K562 (cell line): ENCODE results near the gene GPR27. TPM values are rescaled to one million over a fixed set of nuclear protein-coding genes. Genes with fewer than 3 reads are reported as not detected.

Source experiments
- ATAC-seq: fragments of 200-7000 bp; cut with Tn5 transposase; 3 replicates; pipeline ENCODE4 v1.9.1; 2020; ENCODE audit warnings: moderate library complexity
- BruUV-seq: library from RNA; stranded (reverse); fragments of 400-500 nt; replicated peaks from 2 replicates; lab custom pipeline; 2021; lab: Mats Ljungman, UMichigan
- CTCF ChIA-PET: fragments of 300-600 bp; formaldehyde crosslinking; extraction: SDS; loops from one replicate; lab custom pipeline; 2021; ENCODE audit warnings: low intra/inter-chr PET ratio; lab: Yijun Ruan, JAX
- POLR2A ChIA-PET: fragments of 300-600, 350-650 bp; sonication (Branson Sonifier 250); formaldehyde crosslinking; extraction: SDS; loops from one replicate; lab custom pipeline; 2021; ENCODE audit warnings: antibody characterized with exemption, inconsistent platforms; lab: Yijun Ruan, JAX
- DNase-seq, 4 experiments: peaks; one replicate each; pipeline versions ENCODE4 v3.0.0 to v3.0.0-alpha.2; 2011 to 2018; ENCODE audit warnings: low spot score in 3 of 4, mixed read lengths in 3 of 4; ENCODE audit errors: extremely low read depth in 1 of 4
- FAIRE-seq: peaks from 2 replicates; lab custom pipeline; 2011; peaks lifted over from hg19 to GRCh38; lab: Jason Lieb, UNC
- H2AFZ ChIP-seq: 2 replicates; pipeline ENCODE4 v1.6.0; 2011; ENCODE audit warnings: low read depth, low read length, control low read depth, inconsistent platforms
- H3K27ac ChIP-seq: fragments of 200-600 bp; 3 replicates; pipeline ENCODE4 v1.8.0; 2011; ENCODE audit warnings: low read depth, mild to moderate bottlenecking, control low read depth, inconsistent platforms, low read length, moderate library complexity, mixed read lengths; ENCODE audit errors: extremely low read depth
- H3K27me3 ChIP-seq, 2 experiments: fragments of 300-600 bp in 1 of 2; 2 replicates in 1 of 2; 3 replicates in 1 of 2; pipeline versions ENCODE4 v1.6.0 to v1.8.0; 2011; ENCODE audit warnings: inconsistent platforms in 2 of 2, low read length in 2 of 2, mild to moderate bottlenecking in 1 of 2, mixed read lengths in 1 of 2, moderate library complexity in 1 of 2; ENCODE audit not compliant: control insufficient read depth in 2 of 2, insufficient read depth in 2 of 2
- H3K36me3 ChIP-seq: fragments of 300-600 bp; 3 replicates; pipeline ENCODE4 v1.8.0; 2011; ENCODE audit warnings: mild to moderate bottlenecking, low read length, inconsistent platforms; ENCODE audit not compliant: control insufficient read depth, insufficient read depth
- H3K4me1 ChIP-seq, 2 experiments: fragments of 200-600 bp in 1 of 2; replicated peaks in 1 of 2; 2 replicates in 1 of 2; 3 replicates in 1 of 2; pipeline versions ENCODE4 v1.5.1 to v1.8.0; 2011; ENCODE audit warnings: inconsistent platforms in 2 of 2, low read length in 2 of 2, mild to moderate bottlenecking in 1 of 2, mixed read lengths in 1 of 2, moderate library complexity in 1 of 2; ENCODE audit not compliant: control insufficient read depth in 2 of 2, insufficient read depth in 2 of 2
- H3K4me2 ChIP-seq: 2 replicates; pipeline ENCODE4 v1.6.1; 2011; ENCODE audit warnings: low read length, control low read depth, inconsistent platforms, mixed read lengths; ENCODE audit not compliant: insufficient read depth
- H3K4me3 ChIP-seq: fragments of 200-600 bp; sonication (generic), shearing (Covaris generic); 2 replicates; pipeline ENCODE4 v1.5.1; 2016; ENCODE audit warnings: control low read depth, inconsistent platforms
- H3K79me2 ChIP-seq: fragments of 200-600 bp; 3 replicates; pipeline ENCODE4 v1.8.0; 2011; ENCODE audit warnings: low read length, inconsistent platforms; ENCODE audit not compliant: control insufficient read depth, insufficient read depth
- H3K9ac ChIP-seq, 2 experiments: 2 replicates each; pipeline versions ENCODE4 v1.6.0 to v1.6.1; 2011; ENCODE audit warnings: low read depth in 2 of 2, low read length in 2 of 2, control low read depth in 1 of 2, inconsistent platforms in 1 of 2, mild to moderate bottlenecking in 1 of 2, mixed read lengths in 1 of 2; ENCODE audit not compliant: insufficient read depth in 1 of 2
- H3K9me1 ChIP-seq: one replicate; pipeline ENCODE4 v1.6.0; 2011; ENCODE audit warnings: inconsistent platforms, mild to moderate bottlenecking, low read length, moderate library complexity; ENCODE audit not compliant: control insufficient read depth, insufficient read depth
- H3K9me3 ChIP-seq: replicated peaks from 2 replicates; pipeline ENCODE4 v1.5.1; 2011; ENCODE audit warnings: low read depth, low read length, inconsistent platforms; ENCODE audit not compliant: control insufficient read depth, insufficient read depth
- H4K20me1 ChIP-seq: replicated peaks from 2 replicates; pipeline ENCODE4 v1.6.1; 2011; ENCODE audit warnings: low read length, inconsistent platforms, mixed read lengths; ENCODE audit not compliant: control insufficient read depth, insufficient read depth
- FOSL1 ChIP-seq: fragments of 200-800 bp; sonication (Bioruptor generic); conservative IDR thresholded peaks from 2 replicates; pipeline ENCODE4 v1.6.1; 2016; ENCODE audit warnings: missing genetic modification characterization, missing compliant biosample characterization
- MEF2A ChIP-seq: IDR thresholded peaks from 2 replicates; pipeline ENCODE4 v1.6.1; 2011; ENCODE audit warnings: low read depth, mild to moderate bottlenecking, low read length, moderate library complexity; ENCODE audit not compliant: control insufficient read depth
- NCOR1 ChIP-seq: fragments of 450-650 bp; IDR thresholded peaks from 2 replicates; pipeline ENCODE4 v1.6.1; 2016; ENCODE audit warnings: mild to moderate bottlenecking, moderate library complexity
- ZNF347 ChIP-seq: fragments of 450-650 bp; formaldehyde crosslinking; IDR thresholded peaks from 2 replicates; pipeline ENCODE4 v1.4.0; 2020; ENCODE audit warnings: low read depth, mild to moderate bottlenecking, moderate library complexity
- ZNF668 ChIP-seq: fragments of 250-450 bp; sonication (Bioruptor Pico); IDR thresholded peaks from 2 replicates; pipeline ENCODE4 v1.8.0; 2022; ENCODE audit warnings: mild to moderate bottlenecking, inconsistent platforms
- WGBS: fragments of 100-300 bp; shearing (Covaris generic); methylation state at CpG from one replicate; pipeline ENCODE4 v1.1.6; 2016; ENCODE audit warnings: low coverage, mixed read lengths; ENCODE audit not compliant: insufficient coverage; ENCODE audit errors: missing lambda C conversion rate; 5-methylcytosine and 5-hydroxymethylcytosine counted together
- in situ Hi-C: fragments of 300-500 bp; cut with MboI; formaldehyde crosslinking; loops from 4 replicates; pipeline ENCODE4 v1.15.0; 2018; ENCODE audit warnings: inconsistent platforms, mixed read lengths
- intact Hi-C: fragments of 100-400 bp; cut with micrococcal nuclease; formaldehyde crosslinking; loops from 2 replicates; pipeline ENCODE4 v1.14.2; 2022
- polyA plus RNA-seq, 8 experiments: library from polyadenylated mRNA; depleted of rRNA in 4 of 8; stranded (reverse) in 5 of 8; unstranded in 3 of 8; fragments of >200 nt; fragmentation: Nextera tagmentation in 2 of 8; fragmentation: Illumina TruSeq in 1 of 8; extraction: Ambion mirVana in 2 of 8; extraction: Trizol in 1 of 8; gene quantifications; 2 replicates each; pipeline versions ENCODE4 v1.2.1 to v1.2.3, GENCODE V29; 2011 to 2014; ENCODE audit warnings: inconsistent platforms in 1 of 8, missing spikeins in 1 of 8
- total RNA-seq, 7 experiments: library from RNA; depleted of rRNA in 6 of 7; stranded (reverse); fragments of >200 nt in 6 of 7; fragmentation: Illumina TruSeq in 2 of 7; extraction: Trizol in 2 of 7; gene quantifications; 2 replicates each; pipeline versions ENCODE4 v1.2.1 to v1.2.3, GENCODE V29; 2011 to 2021; ENCODE audit warnings: low replicate concordance in 1 of 7
- TF ChIP-seq, protein P1 (sequence below): sonication (generic); formaldehyde crosslinking; IDR thresholded peaks from 2 replicates; pipeline ENCODE4 v1.8.0; 2022; ENCODE audit warnings: missing genetic modification reagents, mild to moderate bottlenecking, moderate library complexity, borderline replicate concordance

GPR27 gene
- total and polyA plus RNA-seq, 9 of the 15 experiments (the other 6 are each of a cell fraction or from before 2014, with no cell fraction given): not detected

DNA sequence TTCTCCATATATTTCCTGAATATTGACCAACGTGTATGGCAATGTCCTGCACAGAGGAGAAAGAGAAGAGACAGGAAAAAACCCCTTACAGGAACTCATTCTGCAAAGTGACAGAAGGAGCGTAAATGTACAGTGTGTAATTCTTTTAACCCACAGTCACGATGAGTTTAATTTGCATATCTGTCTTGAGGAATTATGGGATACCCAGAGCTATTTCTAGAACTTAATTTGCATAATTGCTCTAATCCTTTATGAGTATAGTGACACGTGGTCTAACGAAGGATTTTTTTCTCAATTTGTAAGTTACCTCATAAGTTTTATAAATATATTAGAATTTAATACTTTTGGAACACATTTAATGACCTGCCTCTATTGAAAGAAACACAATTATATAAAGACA lies 9.8 kb downstream of the GPR27 start:
- Histone ChIP-seq H4K20me1 (no peaks in the 10 kb centered on the region), H3K4me3 (no peak overlapping the region), H3K9ac (no peak overlapping the region), H3K36me3 (no peaks in the 10 kb centered on the region), H3K27ac (no peak overlapping the region), H2AFZ (no peak overlapping the region), H3K9me3 (no peaks in the 10 kb centered on the region), H3K79me2 (no peaks in the 10 kb centered on the region), H3K27me3 (peaks cover 0 to 7% of the 10 kb centered on the region in 2 experiments; a peak in 3 of 5 replicates), H3K4me2 (no peak overlapping the region), H3K4me1 (no peaks in the 10 kb centered on the region; a peak in 1 of 5 replicates), H3K9me1 (no peaks in the 10 kb centered on the region)
- no TSS peak for BruUV-seq
- POLR2A ChIA-PET: no interaction called here
- in situ Hi-C loops (no loop called here), intact Hi-C loops (no loop called here)
- FAIRE-seq (no peak), DNase-seq (no peak), ATAC-seq (no peak)
- TF ChIP-seq MEF2A: peak; percentile 25; the same call in 1 of the 2 replicates
- TF ChIP-seq, protein P1, sequence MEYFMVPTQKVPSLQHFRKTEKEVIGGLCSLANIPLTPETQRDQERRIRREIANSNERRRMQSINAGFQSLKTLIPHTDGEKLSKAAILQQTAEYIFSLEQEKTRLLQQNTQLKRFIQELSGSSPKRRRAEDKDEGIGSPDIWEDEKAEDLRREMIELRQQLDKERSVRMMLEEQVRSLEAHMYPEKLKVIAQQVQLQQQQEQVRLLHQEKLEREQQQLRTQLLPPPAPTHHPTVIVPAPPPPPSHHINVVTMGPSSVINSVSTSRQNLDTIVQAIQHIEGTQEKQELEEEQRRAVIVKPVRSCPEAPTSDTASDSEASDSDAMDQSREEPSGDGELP: no peak
- TF ChIP-seq ZNF668 (CRISPR knock-in tag): no peak
- TF ChIP-seq ZNF347 (CRISPR knock-in tag): no peak
- 3% methylated on average over 5 of the region's 5 CpGs for WGBS
- CTCF ChIA-PET: no interaction called here

DNA sequence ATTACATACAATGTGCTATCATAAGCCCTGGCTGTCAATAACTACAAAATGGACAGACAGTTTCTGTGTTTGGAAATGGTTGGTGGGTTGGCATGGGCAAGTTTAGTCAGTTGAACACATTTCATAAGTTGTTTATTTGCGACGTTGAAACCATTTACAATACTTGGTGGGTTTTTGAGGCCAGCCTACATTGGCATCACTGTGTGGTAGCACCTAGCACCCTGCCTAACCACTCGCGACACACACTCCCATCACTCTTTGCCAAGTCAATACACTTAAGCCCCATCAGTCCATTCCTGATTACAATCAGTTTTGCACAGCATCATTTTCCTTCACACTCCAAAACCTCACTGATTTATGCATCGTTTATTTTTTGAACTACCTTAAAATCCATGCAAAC lies 17.5 kb downstream of the GPR27 start:
- Histone ChIP-seq H3K4me3 (no peak overlapping the region), H3K79me2 (no peaks in the 10 kb centered on the region), H3K36me3 (no peaks in the 10 kb centered on the region), H3K9me3 (no peaks in the 10 kb centered on the region), H3K9me1 (no peaks in the 10 kb centered on the region), H3K4me1 (no peaks in the 10 kb centered on the region), H3K27ac (no peak overlapping the region), H3K4me2 (no peak overlapping the region), H4K20me1 (no peaks in the 10 kb centered on the region), H3K9ac (no peak overlapping the region), H3K27me3 (peaks cover 4 to 5% of the 10 kb centered on the region in 2 experiments; a peak in 2 of 5 replicates), H2AFZ (no peak overlapping the region)
- WGBS: 24% methylated on average over 5 of the region's 5 CpGs
- DNase-seq (no peak), ATAC-seq (no peak), FAIRE-seq (no peak)
- ChIA-PET CTCF (no interaction called here), POLR2A (no interaction called here)
- in situ Hi-C loops (no loop called here), intact Hi-C loops (no loop called here)
- no TSS peak for BruUV-seq
- no peak for TF ChIP-seq FOSL1 (tag)
- no peak for TF ChIP-seq NCOR1
